ENCODE data around the gene VPS72. TPM values are rescaled to one million over a fixed set of nuclear protein-coding genes. Genes with fewer than 3 reads are reported as not detected.
"Not testable (repeated sequence)": the region's sequence is repeated elsewhere in the genome, so short reads cannot be mapped to it uniquely, and the experiment has no call there.

VPS72 gene
- polyA plus RNA-seq, 1 donor (not counting 4 experiments of a cell fraction or from before 2014, with no cell fraction given): 69.9 TPM

DNA sequence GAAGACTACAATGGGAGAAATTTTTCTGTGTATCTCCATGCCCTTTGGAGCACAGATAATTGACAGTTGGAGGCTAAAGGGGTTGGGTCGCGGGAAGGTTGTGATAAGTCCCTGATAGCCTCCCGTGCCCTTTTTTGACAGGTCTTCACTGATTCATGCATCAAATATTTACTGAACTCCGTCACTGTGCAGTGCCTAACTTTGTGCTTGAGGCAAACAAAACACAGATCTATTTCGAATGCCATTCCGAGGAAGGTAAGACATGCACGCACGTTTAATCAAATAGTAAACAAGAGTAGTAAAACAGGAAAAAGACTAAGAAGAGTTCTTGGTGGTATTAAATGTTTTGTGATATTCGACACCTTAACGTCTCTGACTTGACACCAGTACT, 7.9 kb upstream of the VPS72 start:
- Histone ChIP-seq H3K79me2 (ENCODE audit: control insufficient read depth, insufficient read depth, low read length) (peaks cover 40% of the 10 kb centered on the region), H2AFZ (ENCODE audit: control insufficient read depth, low read length) (peak overlapping the region; percentile 68)
- no peak for FAIRE-seq

GRCh38 chr1:151196292-151196800, 6.3 kb upstream of the VPS72 start:
- peak overlapping the region; percentile 94 for H3K27ac ChIP-seq (ENCODE audit: control insufficient read depth, insufficient read depth, low read length)
- H3K27me3 ChIP-seq (ENCODE audit: control insufficient read depth, extremely low read depth, insufficient read depth, low read length): no peaks in the 10 kb centered on the region
- H3K9me1 ChIP-seq (ENCODE audit: control insufficient read depth, extremely low read depth, insufficient read depth, low read length): no peaks in the 10 kb centered on the region
- peak overlapping the region; percentile 81 for H3K9ac ChIP-seq (ENCODE audit: control insufficient read depth, extremely low read depth, insufficient read depth, low read length)
- peaks cover 24% of the 10 kb centered on the region for H3K79me2 ChIP-seq (ENCODE audit: control insufficient read depth, insufficient read depth, low read length)
- DNase-seq (ENCODE audit: low read depth, low spot score) (no peak), FAIRE-seq (no peak)
- peak overlapping the region; percentile 46 for H3K4me2 ChIP-seq (ENCODE audit: control insufficient read depth, extremely low read depth, insufficient read depth, low read depth, low read length)
- peak overlapping the region; percentile 49 for H2AFZ ChIP-seq (ENCODE audit: control insufficient read depth, low read length)
- H3K9me3 ChIP-seq (ENCODE audit: control insufficient read depth, low read depth, low read length): no peaks in the 10 kb centered on the region
- H4K20me1 ChIP-seq (ENCODE audit: control insufficient read depth, extremely low read depth, insufficient read depth, low read length): peaks cover 2% of the 10 kb centered on the region
- dilution Hi-C loops (cut with MboI; ENCODE audit: extremely low pct_ligation_motif_present, low sequenced_read_pairs): no loop called here
- H3K4me3 ChIP-seq (ENCODE audit: control insufficient read depth in 2 of 3, extremely low read depth in 1 of 3, insufficient read depth in 2 of 3, low read depth in 1 of 3, low read length in 3 of 3): peak overlapping the region in 2 of 3 experiments; percentile 61 to 67
- TF ChIP-seq, protein P1, sequence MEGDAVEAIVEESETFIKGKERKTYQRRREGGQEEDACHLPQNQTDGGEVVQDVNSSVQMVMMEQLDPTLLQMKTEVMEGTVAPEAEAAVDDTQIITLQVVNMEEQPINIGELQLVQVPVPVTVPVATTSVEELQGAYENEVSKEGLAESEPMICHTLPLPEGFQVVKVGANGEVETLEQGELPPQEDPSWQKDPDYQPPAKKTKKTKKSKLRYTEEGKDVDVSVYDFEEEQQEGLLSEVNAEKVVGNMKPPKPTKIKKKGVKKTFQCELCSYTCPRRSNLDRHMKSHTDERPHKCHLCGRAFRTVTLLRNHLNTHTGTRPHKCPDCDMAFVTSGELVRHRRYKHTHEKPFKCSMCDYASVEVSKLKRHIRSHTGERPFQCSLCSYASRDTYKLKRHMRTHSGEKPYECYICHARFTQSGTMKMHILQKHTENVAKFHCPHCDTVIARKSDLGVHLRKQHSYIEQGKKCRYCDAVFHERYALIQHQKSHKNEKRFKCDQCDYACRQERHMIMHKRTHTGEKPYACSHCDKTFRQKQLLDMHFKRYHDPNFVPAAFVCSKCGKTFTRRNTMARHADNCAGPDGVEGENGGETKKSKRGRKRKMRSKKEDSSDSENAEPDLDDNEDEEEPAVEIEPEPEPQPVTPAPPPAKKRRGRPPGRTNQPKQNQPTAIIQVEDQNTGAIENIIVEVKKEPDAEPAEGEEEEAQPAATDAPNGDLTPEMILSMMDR (optimal IDR thresholded peaks at IDR 0.05 in 1 of 3, IDR thresholded peaks at IDR 0.05 in 1 of 3, conservative IDR thresholded peaks at IDR 0.05 in 1 of 3; ENCODE audit: extremely low read depth in 1 of 3, insufficient read depth in 2 of 3, low read length in 3 of 3): peak; percentile 31 to 62 (median 53)
- no peak for TF ChIP-seq EZH2 (IDR thresholded peaks at IDR 0.05; ENCODE audit: low read length)
- H3K4me1 ChIP-seq (ENCODE audit: control insufficient read depth, extremely low read depth, insufficient read depth, low read length): peaks cover 31% of the 10 kb centered on the region
- H3K36me3 ChIP-seq (ENCODE audit: control insufficient read depth in 2 of 2, extremely low read depth in 1 of 2, insufficient read depth in 2 of 2, low read length in 2 of 2): no peaks in the 10 kb centered on the region

More for the DNA sequence above, 7.9 kb upstream of the VPS72 start:
- H3K4me3 ChIP-seq (ENCODE audit: control insufficient read depth in 2 of 3, extremely low read depth in 1 of 3, insufficient read depth in 2 of 3, low read depth in 1 of 3, low read length in 3 of 3): peak overlapping the region; percentile 95 to 100 (median 99)
- no peak for TF ChIP-seq EZH2 (IDR thresholded peaks at IDR 0.05; ENCODE audit: low read length)
- TF ChIP-seq, protein P1 (optimal IDR thresholded peaks at IDR 0.05 in 1 of 3, IDR thresholded peaks at IDR 0.05 in 1 of 3, conservative IDR thresholded peaks at IDR 0.05 in 1 of 3; ENCODE audit: extremely low read depth in 1 of 3, insufficient read depth in 2 of 3, low read length in 3 of 3): no peak
- H3K36me3 ChIP-seq (ENCODE audit: control insufficient read depth in 2 of 2, extremely low read depth in 1 of 2, insufficient read depth in 2 of 2, low read length in 2 of 2): peaks cover 3 to 7% of the 10 kb centered on the region in 2 experiments
- peaks cover 10% of the 10 kb centered on the region for H4K20me1 ChIP-seq (ENCODE audit: control insufficient read depth, extremely low read depth, insufficient read depth, low read length)
- H3K9ac ChIP-seq (ENCODE audit: control insufficient read depth, extremely low read depth, insufficient read depth, low read length): peak overlapping the region; percentile 97
- H3K4me2 ChIP-seq (ENCODE audit: control insufficient read depth, extremely low read depth, insufficient read depth, low read depth, low read length): peak overlapping the region; percentile 94
- dilution Hi-C loops (cut with MboI; ENCODE audit: extremely low pct_ligation_motif_present, low sequenced_read_pairs): no loop called here
- no peaks in the 10 kb centered on the region for H3K9me3 ChIP-seq (ENCODE audit: control insufficient read depth, low read depth, low read length)
- H3K4me1 ChIP-seq (ENCODE audit: control insufficient read depth, extremely low read depth, insufficient read depth, low read length): peaks cover 40% of the 10 kb centered on the region
- peaks cover 3% of the 10 kb centered on the region for H3K9me1 ChIP-seq (ENCODE audit: control insufficient read depth, extremely low read depth, insufficient read depth, low read length)
- no peaks in the 10 kb centered on the region for H3K27me3 ChIP-seq (ENCODE audit: control insufficient read depth, extremely low read depth, insufficient read depth, low read length)
- no peak for DNase-seq (ENCODE audit: low read depth, low spot score)
- H3K27ac ChIP-seq (ENCODE audit: control insufficient read depth, insufficient read depth, low read length): peak overlapping the region; percentile 95

- Histone ChIP-seq H3K4me2 (ENCODE audit: control insufficient read depth, extremely low read depth, insufficient read depth, low read depth, low read length) (peak overlapping the region; percentile 46), H3K4me3 (ENCODE audit: control insufficient read depth in 2 of 3, extremely low read depth in 1 of 3, insufficient read depth in 2 of 3, low read depth in 1 of 3, low read length in 3 of 3) (peak overlapping the region; percentile 37 to 71 (median 56)), H3K4me1 (ENCODE audit: control insufficient read depth, extremely low read depth, insufficient read depth, low read length) (peaks cover 23% of the 10 kb centered on the region), H3K79me2 (ENCODE audit: control insufficient read depth, insufficient read depth, low read length) (peaks cover 17% of the 10 kb centered on the region), H2AFZ (ENCODE audit: control insufficient read depth, low read length) (peak overlapping the region; percentile 17), H3K27ac (ENCODE audit: control insufficient read depth, insufficient read depth, low read length) (peak overlapping the region; percentile 94), H3K9ac (ENCODE audit: control insufficient read depth, extremely low read depth, insufficient read depth, low read length) (peak overlapping the region; percentile 81)
- H3K36me3 ChIP-seq (ENCODE audit: control insufficient read depth in 2 of 2, extremely low read depth in 1 of 2, insufficient read depth in 2 of 2, low read length in 2 of 2); H3K27me3 ChIP-seq (ENCODE audit: control insufficient read depth, extremely low read depth, insufficient read depth, low read length); H3K9me1 ChIP-seq (ENCODE audit: control insufficient read depth, extremely low read depth, insufficient read depth, low read length); H4K20me1 ChIP-seq (ENCODE audit: control insufficient read depth, extremely low read depth, insufficient read depth, low read length); dilution Hi-C loops (cut with MboI; ENCODE audit: extremely low pct_ligation_motif_present, low sequenced_read_pairs); H3K9me3 ChIP-seq (ENCODE audit: control insufficient read depth, low read depth, low read length): not testable (repeated sequence)
- DNase-seq (ENCODE audit: low read depth, low spot score): peak; percentile 94
- FAIRE-seq: peak; percentile 73
Observed at GRCh38 chr1:151194894-151195594, 5.0 kb upstream of the VPS72 start.

All from keratinocyte (primary cell).